Liver (tissue), 9 donors: ENCODE measurements around the gene SORCS2. TPM values are rescaled to one million over a fixed set of nuclear protein-coding genes. Genes with fewer than 3 reads are reported as not detected.

Source experiments
- DNase-seq: peaks from one replicate; pipeline ENCODE4 v3.0.0-alpha.2; 2017; ENCODE audit warnings: low spot score
- H3K27ac ChIP-seq, 2 donors: one replicate each; pipeline ENCODE4 v1.7.0; 2013; ENCODE audit warnings: inconsistent platforms in 2 of 2, low read length in 2 of 2, control low read depth in 1 of 2, low read depth in 1 of 2, mild to moderate bottlenecking in 1 of 2
- H3K27me3 ChIP-seq, 4 donors: one replicate each; pipeline versions ENCODE4 v1.6.1 to v1.7.0; 2013; ENCODE audit warnings: low read length in 3 of 4, inconsistent platforms in 1 of 4, mild to moderate bottlenecking in 1 of 4, moderate library complexity in 1 of 4; ENCODE audit not compliant: control insufficient read depth in 4 of 4, insufficient read depth in 4 of 4
- H3K36me3 ChIP-seq, 4 donors: one replicate each; pipeline versions ENCODE4 v1.6.1 to v1.7.0; 2013; ENCODE audit warnings: low read length in 3 of 4, mild to moderate bottlenecking in 3 of 4, low read depth in 1 of 4, moderate library complexity in 1 of 4; ENCODE audit not compliant: control insufficient read depth in 4 of 4, insufficient read depth in 3 of 4
- H3K4me1 ChIP-seq, 4 donors: one replicate each; pipeline versions ENCODE4 v1.6.1 to v1.7.0; 2013; ENCODE audit warnings: low read length in 3 of 4, mild to moderate bottlenecking in 3 of 4, moderate library complexity in 1 of 4; ENCODE audit not compliant: control insufficient read depth in 4 of 4, insufficient read depth in 4 of 4
- H3K4me3 ChIP-seq, 3 donors: one replicate each; pipeline versions ENCODE4 v1.6.1 to v1.7.0; 2013; ENCODE audit warnings: low read length in 3 of 3, control low read depth in 1 of 3, low read depth in 1 of 3, mild to moderate bottlenecking in 1 of 3
- H3K9ac ChIP-seq, 2 donors: one replicate each; pipeline ENCODE4 v1.7.0; 2013; ENCODE audit warnings: low read length in 2 of 2, mild to moderate bottlenecking in 2 of 2, moderate library complexity in 2 of 2, control low read depth in 1 of 2, low read depth in 1 of 2
- H3K9me3 ChIP-seq, 4 donors: one replicate each; pipeline versions ENCODE4 v1.6.1 to v1.7.0; 2013; ENCODE audit warnings: low read length in 3 of 4; ENCODE audit not compliant: control insufficient read depth in 4 of 4
- EGR1 ChIP-seq, 2 donors: IDR thresholded peaks; 2 replicates each; pipeline ENCODE4 v1.6.1; 2016 to 2018; ENCODE audit warnings: antibody characterized with exemption in 2 of 2, low read depth in 2 of 2
- FOXA1 ChIP-seq: IDR thresholded peaks from 2 replicates; pipeline ENCODE4 v1.6.1; 2016; ENCODE audit warnings: antibody characterized with exemption
- FOXA2 ChIP-seq: IDR thresholded peaks from 2 replicates; pipeline ENCODE4 v1.6.1; 2016; ENCODE audit warnings: antibody characterized with exemption
- GABPA ChIP-seq, 2 donors: IDR thresholded peaks in 1 of 2; conservative IDR thresholded peaks in 1 of 2; 2 replicates each; pipeline ENCODE4 v1.6.1; 2016; ENCODE audit warnings: antibody characterized with exemption in 2 of 2, mild to moderate bottlenecking in 1 of 2, moderate library complexity in 1 of 2
- HNF4A ChIP-seq, 2 donors: conservative IDR thresholded peaks; 2 replicates each; pipeline ENCODE4 v1.6.1; 2016; ENCODE audit warnings: antibody characterized with exemption in 2 of 2, mild to moderate bottlenecking in 2 of 2
- RAD21 ChIP-seq, 2 donors: IDR thresholded peaks; 2 replicates each; pipeline ENCODE4 v1.6.1; 2016; ENCODE audit warnings: antibody characterized with exemption in 2 of 2, mild to moderate bottlenecking in 2 of 2
- RXRA ChIP-seq, 2 donors: IDR thresholded peaks; 2 replicates each; pipeline ENCODE4 v1.6.1; 2017 to 2018; ENCODE audit warnings: antibody characterized with exemption in 2 of 2, mild to moderate bottlenecking in 1 of 2
- SP1 ChIP-seq: IDR thresholded peaks from 2 replicates; pipeline ENCODE4 v1.6.1; 2018; ENCODE audit warnings: antibody characterized with exemption, mild to moderate bottlenecking
- TAF1 ChIP-seq: conservative IDR thresholded peaks from 2 replicates; pipeline ENCODE4 v1.6.1; 2016; ENCODE audit warnings: antibody characterized with exemption, mild to moderate bottlenecking
- ZBTB33 ChIP-seq: IDR thresholded peaks from 2 replicates; pipeline ENCODE4 v1.6.1; 2016; ENCODE audit warnings: antibody characterized with exemption
- WGBS: extraction: QIAGEN DNeasy Blood & Tissue Kit; methylation state at CpG from one replicate; pipeline ENCODE4 v1.1.7; 2013; 5-methylcytosine and 5-hydroxymethylcytosine counted together
- polyA plus RNA-seq, 2 donors: library from polyadenylated mRNA; stranded (reverse) in 1 of 2; unstranded in 1 of 2; fragments of 200-250 nt in 1 of 2; fragments of >200 nt in 1 of 2; fragmentation: Nextera tagmentation in 1 of 2; extraction: Ambion mirVana in 1 of 2; gene quantifications; one replicate each; pipeline versions ENCODE4 v1.2.1 to v1.2.3, GENCODE V29; 2013 to 2015
- total RNA-seq, 2 donors: library from RNA; depleted of rRNA; stranded (reverse); fragments of >200 nt; gene quantifications; one replicate each; pipeline ENCODE4 v1.2.3, GENCODE V29; 2014
- TF ChIP-seq, protein P1 (sequence below): IDR thresholded peaks from 2 replicates; pipeline ENCODE4 v1.6.1; 2016; ENCODE audit warnings: antibody characterized with exemption, mild to moderate bottlenecking
- TF ChIP-seq, protein P2 (sequence below): IDR thresholded peaks from 2 replicates; pipeline ENCODE4 v1.6.1; 2016; ENCODE audit warnings: antibody characterized with exemption
- TF ChIP-seq, protein P3 (sequence below): IDR thresholded peaks from 2 replicates; pipeline ENCODE4 v1.6.1; 2016; ENCODE audit warnings: antibody characterized with exemption
- donor health status: healthy.
- donor health status: healthy.
- donor health status: healthy.
- donor health status: healthy.
- donor health status: healthy.

Gene SORCS2
- total and polyA plus RNA-seq, 4 donors, result 0.10 to 1.4 (median 0.92) TPM

- TF ChIP-seq RXRA (IDR thresholded peaks at IDR 0.05) (no peak), HNF4A (conservative IDR thresholded peaks at IDR 0.05) (no peak)
Measured at GRCh38 chr4:7326693-7327340, 134.5 kb downstream of the SORCS2 start (continued).

- no peaks in the 10 kb centered on the region for H3K9me3 ChIP-seq
- H3K4me1 ChIP-seq, result peaks cover 0 to 2% (median under 1%) of the 10 kb centered on the region in 4 donors
- no peaks in the 10 kb centered on the region for H3K27me3 ChIP-seq
- H3K36me3 ChIP-seq, result no peaks in the 10 kb centered on the region
- no peak overlapping the region for H3K9ac ChIP-seq
- no peak overlapping the region for H3K4me3 ChIP-seq
- 77% methylated on average over 17 of the region's 17 CpGs for WGBS
- no peak for DNase-seq
- TF ChIP-seq FOXA1, result no peak
- TF ChIP-seq EGR1 (IDR thresholded peaks at IDR 0.05; ENCODE audit: low read depth in 2 of 2), result no peak
- TF ChIP-seq, protein P1, sequence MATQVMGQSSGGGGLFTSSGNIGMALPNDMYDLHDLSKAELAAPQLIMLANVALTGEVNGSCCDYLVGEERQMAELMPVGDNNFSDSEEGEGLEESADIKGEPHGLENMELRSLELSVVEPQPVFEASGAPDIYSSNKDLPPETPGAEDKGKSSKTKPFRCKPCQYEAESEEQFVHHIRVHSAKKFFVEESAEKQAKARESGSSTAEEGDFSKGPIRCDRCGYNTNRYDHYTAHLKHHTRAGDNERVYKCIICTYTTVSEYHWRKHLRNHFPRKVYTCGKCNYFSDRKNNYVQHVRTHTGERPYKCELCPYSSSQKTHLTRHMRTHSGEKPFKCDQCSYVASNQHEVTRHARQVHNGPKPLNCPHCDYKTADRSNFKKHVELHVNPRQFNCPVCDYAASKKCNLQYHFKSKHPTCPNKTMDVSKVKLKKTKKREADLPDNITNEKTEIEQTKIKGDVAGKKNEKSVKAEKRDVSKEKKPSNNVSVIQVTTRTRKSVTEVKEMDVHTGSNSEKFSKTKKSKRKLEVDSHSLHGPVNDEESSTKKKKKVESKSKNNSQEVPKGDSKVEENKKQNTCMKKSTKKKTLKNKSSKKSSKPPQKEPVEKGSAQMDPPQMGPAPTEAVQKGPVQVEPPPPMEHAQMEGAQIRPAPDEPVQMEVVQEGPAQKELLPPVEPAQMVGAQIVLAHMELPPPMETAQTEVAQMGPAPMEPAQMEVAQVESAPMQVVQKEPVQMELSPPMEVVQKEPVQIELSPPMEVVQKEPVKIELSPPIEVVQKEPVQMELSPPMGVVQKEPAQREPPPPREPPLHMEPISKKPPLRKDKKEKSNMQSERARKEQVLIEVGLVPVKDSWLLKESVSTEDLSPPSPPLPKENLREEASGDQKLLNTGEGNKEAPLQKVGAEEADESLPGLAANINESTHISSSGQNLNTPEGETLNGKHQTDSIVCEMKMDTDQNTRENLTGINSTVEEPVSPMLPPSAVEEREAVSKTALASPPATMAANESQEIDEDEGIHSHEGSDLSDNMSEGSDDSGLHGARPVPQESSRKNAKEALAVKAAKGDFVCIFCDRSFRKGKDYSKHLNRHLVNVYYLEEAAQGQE, result no peak
- TF ChIP-seq, protein P2, sequence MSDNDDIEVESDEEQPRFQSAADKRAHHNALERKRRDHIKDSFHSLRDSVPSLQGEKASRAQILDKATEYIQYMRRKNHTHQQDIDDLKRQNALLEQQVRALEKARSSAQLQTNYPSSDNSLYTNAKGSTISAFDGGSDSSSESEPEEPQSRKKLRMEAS, result no peak
- no peak for TF ChIP-seq RAD21 (IDR thresholded peaks at IDR 0.05)
- TF ChIP-seq RXRA (IDR thresholded peaks at IDR 0.05), result no peak
- no peak for TF ChIP-seq ZBTB33
- TF ChIP-seq, protein P3, sequence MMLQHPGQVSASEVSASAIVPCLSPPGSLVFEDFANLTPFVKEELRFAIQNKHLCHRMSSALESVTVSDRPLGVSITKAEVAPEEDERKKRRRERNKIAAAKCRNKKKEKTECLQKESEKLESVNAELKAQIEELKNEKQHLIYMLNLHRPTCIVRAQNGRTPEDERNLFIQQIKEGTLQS, result no peak
- H3K27ac ChIP-seq, result no peak overlapping the region
Measured at GRCh38 chr4:7327341-7327885, 135.1 kb downstream of the SORCS2 start.

DNA sequence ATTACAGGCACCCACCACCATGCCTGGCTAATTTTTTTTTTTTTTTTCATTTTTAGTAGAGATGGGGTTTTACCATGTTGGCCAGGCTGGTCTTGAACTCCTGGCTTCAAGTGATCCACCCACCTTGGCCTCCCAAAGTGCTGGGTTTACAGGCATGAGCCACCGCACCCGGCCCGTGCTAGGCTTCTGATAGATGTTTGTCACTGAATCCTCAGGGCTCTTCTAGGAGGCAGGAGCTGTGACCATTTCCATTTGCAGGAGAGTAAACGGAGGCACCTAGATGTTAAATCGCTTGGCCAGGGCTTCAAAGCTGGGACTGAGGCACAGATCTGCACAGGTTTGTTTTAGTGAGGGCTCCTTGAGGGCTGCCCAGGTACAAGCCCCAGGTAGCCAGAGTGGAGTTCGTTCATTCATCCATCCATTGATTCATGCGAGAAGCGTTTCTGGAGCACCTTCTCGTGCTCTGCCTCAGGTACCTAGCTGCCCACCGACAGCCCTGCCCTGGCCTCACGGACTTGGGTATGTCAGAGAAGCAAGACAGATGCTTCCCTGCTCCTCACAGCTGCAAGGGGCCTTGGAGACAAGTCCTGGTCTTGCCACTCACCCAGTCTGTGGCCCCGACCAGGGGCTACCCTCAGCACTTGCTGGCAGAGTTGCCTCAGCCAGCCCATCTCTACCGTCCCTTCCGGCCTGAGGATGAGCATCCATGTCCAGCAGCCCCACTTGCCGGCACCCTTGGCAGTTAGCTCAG lies 136.0 kb downstream of the SORCS2 start:
- Histone ChIP-seq H3K27me3 (no peaks in the 10 kb centered on the region), H3K4me3 (no peak overlapping the region), H3K4me1 (peaks cover 0 to 2% (median under 1%) of the 10 kb centered on the region in 4 donors), H3K9me3 (no peaks in the 10 kb centered on the region), H3K9ac (no peak overlapping the region), H3K27ac (no peak overlapping the region), H3K36me3 (no peaks in the 10 kb centered on the region)
- 94% methylated on average over 15 of the region's 15 CpGs for WGBS
- DNase-seq, result no peak
- TF ChIP-seq EGR1 (IDR thresholded peaks at IDR 0.05; ENCODE audit: low read depth in 2 of 2) (no peak), ZBTB33 (no peak), SP1 (no peak), HNF4A (conservative IDR thresholded peaks at IDR 0.05) (no peak), RAD21 (IDR thresholded peaks at IDR 0.05) (no peak), TAF1 (no peak), FOXA2 (no peak), GABPA (IDR thresholded peaks at IDR 0.05 in 1 of 2, conservative IDR thresholded peaks at IDR 0.05 in 1 of 2) (no peak), RXRA (IDR thresholded peaks at IDR 0.05) (no peak)
- TF ChIP-seq, protein P3, result no peak
- TF ChIP-seq, protein P1, result no peak
- TF ChIP-seq, protein P2, result no peak
